GM12878 (cell line): ENCODE data around the gene PSRC1. TPM values are rescaled to one million over a fixed set of nuclear protein-coding genes. Genes with fewer than 3 reads are reported as not detected.

Source experiments
- ATAC-seq: fragments of 200-7000 bp; cut with Tn5 transposase; 3 replicates; pipeline ENCODE4 v1.9.1; 2020; ENCODE audit warnings: mild to moderate bottlenecking, moderate library complexity
- BruUV-seq: library from RNA; stranded (reverse); fragments of 400-500 nt; replicated peaks from 2 replicates; lab custom pipeline; 2021; lab: Mats Ljungman, UMichigan
- CTCF ChIA-PET: fragments of 300-600 bp; sonication (Branson Sonifier 250); formaldehyde crosslinking; extraction: SDS; loops from one replicate; lab custom pipeline; 2021; ENCODE audit warnings: inconsistent platforms; lab: Yijun Ruan, JAX
- POLR2A ChIA-PET: fragments of 350-600 bp; formaldehyde crosslinking; extraction: SDS; loops from one replicate; lab custom pipeline; 2021; ENCODE audit warnings: inconsistent platforms; lab: Charles Lee
- RAD21 ChIA-PET: fragments of 300-600 bp; sonication (Branson Sonifier 250); formaldehyde crosslinking; loops from one replicate; lab custom pipeline; 2023; ENCODE audit warnings: antibody characterized with exemption; ENCODE audit not compliant: unreplicated experiment; lab: Charles Lee
- SMC1A ChIA-PET: fragments of 300-600 bp; sonication (Branson Sonifier 250); formaldehyde crosslinking; loops from one replicate; lab custom pipeline; 2023; ENCODE audit not compliant: unreplicated experiment, uncharacterized antibody; lab: Charles Lee
- DNase-seq: peaks from one replicate; pipeline ENCODE4 v3.0.0-alpha.2; 2011; ENCODE audit warnings: low read depth, low spot score
- FAIRE-seq: peaks from 3 replicates; lab custom pipeline; 2011; peaks lifted over from hg19 to GRCh38; lab: Jason Lieb, UNC
- H2AFZ ChIP-seq: 2 replicates; pipeline ENCODE4 v1.6.0; 2011; ENCODE audit warnings: low read depth, low read length, control low read depth; ENCODE audit not compliant: control insufficient read depth
- H3K27ac ChIP-seq: 2 replicates; pipeline ENCODE4 v1.5.1; 2011; ENCODE audit warnings: control low read depth; ENCODE audit not compliant: control insufficient read depth, insufficient read depth
- H3K27me3 ChIP-seq, 2 experiments: replicated peaks in 1 of 2; 2 replicates each; pipeline versions ENCODE4 v1.6.0 to v1.6.1; 2011; ENCODE audit warnings: low read length in 1 of 2; ENCODE audit not compliant: control insufficient read depth in 2 of 2, insufficient read depth in 2 of 2
- H3K36me3 ChIP-seq, 2 experiments: 2 replicates each; pipeline ENCODE4 v1.5.1; 2011; ENCODE audit warnings: low read length in 1 of 2; ENCODE audit not compliant: control insufficient read depth in 2 of 2, insufficient read depth in 2 of 2
- H3K4me1 ChIP-seq: 2 replicates; pipeline ENCODE4 v1.6.1; 2011; ENCODE audit warnings: mild to moderate bottlenecking, low read length, moderate library complexity, mixed read lengths; ENCODE audit not compliant: control insufficient read depth, insufficient read depth
- H3K4me2 ChIP-seq: 2 replicates; pipeline ENCODE4 v1.6.0; 2011; ENCODE audit warnings: control low read depth; ENCODE audit not compliant: control insufficient read depth, insufficient read depth
- H3K4me3 ChIP-seq: fragments of 200-600 bp; sonication (generic); 2 replicates; pipeline ENCODE4 v1.5.1; 2016
- H3K79me2 ChIP-seq: 2 replicates; pipeline ENCODE4 v1.6.0; 2011; ENCODE audit warnings: low read length; ENCODE audit not compliant: control insufficient read depth, insufficient read depth
- H3K9ac ChIP-seq: 2 replicates; pipeline ENCODE4 v1.8.0; 2011; ENCODE audit warnings: low read length, control low read depth, mixed read lengths; ENCODE audit not compliant: control insufficient read depth, insufficient read depth
- H3K9me3 ChIP-seq: replicated peaks from 3 replicates; pipeline ENCODE4 v1.5.1; 2011; ENCODE audit warnings: mild to moderate bottlenecking, low read length; ENCODE audit not compliant: control insufficient read depth, insufficient read depth
- H4K20me1 ChIP-seq: 2 replicates; pipeline ENCODE4 v1.6.0; 2011; ENCODE audit not compliant: control insufficient read depth, insufficient read depth
- BCL11A ChIP-seq: IDR thresholded peaks from 2 replicates; pipeline ENCODE4 v1.6.1; 2011; ENCODE audit warnings: low read depth, low read length
- BCLAF1 ChIP-seq: fragments of 450-650 bp; IDR thresholded peaks from 2 replicates; pipeline ENCODE4 v1.6.1; 2017; ENCODE audit warnings: antibody characterized with exemption, mild to moderate bottlenecking, moderate library complexity
- CUX1 ChIP-seq: IDR thresholded peaks from 2 replicates; pipeline ENCODE4 v1.6.1; 2012; ENCODE audit warnings: improper control_type of control experiment, low read depth, low read length; ENCODE audit not compliant: insufficient replicate concordance
- IRF5 ChIP-seq: fragments of 450-650 bp; IDR thresholded peaks from 2 replicates; pipeline ENCODE4 v1.6.1; 2017; ENCODE audit warnings: borderline replicate concordance
- SMAD1 ChIP-seq: fragments of 450-650 bp; IDR thresholded peaks from 2 replicates; pipeline ENCODE4 v1.6.1; 2018; ENCODE audit warnings: mild to moderate bottlenecking, low read depth; ENCODE audit not compliant: partially characterized antibody
- SP1 ChIP-seq: IDR thresholded peaks from one replicate; pipeline ENCODE4 v1.6.1; 2011; ENCODE audit warnings: low read depth, low read length
- WGBS: methylation state at CpG from one replicate; pipeline ENCODE4 v1.1.6; 2016; ENCODE audit warnings: low lambda C conversion rate; ENCODE audit not compliant: insufficient replicate concordance, insufficient coverage; ENCODE audit errors: missing lambda C conversion rate; 5-methylcytosine and 5-hydroxymethylcytosine counted together
- in situ Hi-C: fragments of 300-500 bp; cut with MboI; formaldehyde crosslinking; loops from 9 replicates; pipeline ENCODE4 v1.14.3; 2018; ENCODE audit warnings: mixed read lengths
- intact Hi-C: fragments of 100-400 bp; cut with micrococcal nuclease; formaldehyde crosslinking; loops from one replicate; pipeline ENCODE4 v1.14.2; 2022; ENCODE audit not compliant: unreplicated experiment
- polyA plus RNA-seq, 11 experiments: library from polyadenylated mRNA; depleted of rRNA in 4 of 11; unstranded in 6 of 11; stranded (reverse) in 5 of 11; fragments of >200 nt; fragmentation: Nextera tagmentation in 4 of 11; fragmentation: Illumina TruSeq in 1 of 11; extraction: Ambion mirVana in 4 of 11; extraction: Trizol in 1 of 11; gene quantifications; 1 replicate in 1 of 11; 2 replicates in 10 of 11; pipeline versions ENCODE4 v1.2.1 to v1.2.3, GENCODE V29; 2011 to 2016; ENCODE audit warnings: inconsistent platforms in 2 of 11, missing spikeins in 2 of 11, low read depth in 1 of 11
- total RNA-seq, 4 experiments: library from RNA; depleted of rRNA in 3 of 4; stranded (reverse); fragments of >200 nt in 3 of 4; fragmentation: Illumina TruSeq in 1 of 4; extraction: Trizol in 1 of 4; gene quantifications; 2 replicates each; pipeline versions ENCODE4 v1.2.1 to v1.2.3, GENCODE V29; 2013 to 2021

PSRC1 gene
- total and polyA plus RNA-seq, 10 of the 15 experiments (the other 5 are each of a cell fraction or from before 2014, with no cell fraction given), result 1.2 to 11.8 (median 4.9) TPM

- H3K79me2 ChIP-seq, result no peaks in the 10 kb centered on the region
- no peak for FAIRE-seq
- no peaks in the 10 kb centered on the region for H3K9me3 ChIP-seq
- no peak overlapping the region for H3K4me2 ChIP-seq
- ChIA-PET CTCF (no interaction called here), SMC1A (interaction anchor here (1.1 kb wide), 1 partner anchor 49 kb away, joined by 3 read pairs; no protein-coding TSS in a partner anchor), RAD21 (no interaction called here), POLR2A (no interaction called here)
- ATAC-seq, result no peak
- no peak overlapping the region for H3K4me3 ChIP-seq
- WGBS, result 54% methylated on average over 5 of the region's 5 CpGs
- DNase-seq, result no peak
- H3K9ac ChIP-seq, result no peak overlapping the region
- no TSS peak for BruUV-seq
- H3K27me3 ChIP-seq, result peaks cover 1% of the 10 kb centered on the region in 2 experiments; a peak in 3 of 4 replicates
- H2AFZ ChIP-seq, result no peak overlapping the region
- H3K4me1 ChIP-seq, result no peaks in the 10 kb centered on the region
- no peak for TF ChIP-seq SP1
- intact Hi-C loops (no loop called here), in situ Hi-C loops (no loop called here)
- no peaks in the 10 kb centered on the region for H3K36me3 ChIP-seq
- no peak overlapping the region for H3K27ac ChIP-seq
- H4K20me1 ChIP-seq, result no peaks in the 10 kb centered on the region
Observed at GRCh38 chr1:109255678-109256077, 27.3 kb downstream of the PSRC1 start.

- Histone ChIP-seq H3K9me3 (no peaks in the 10 kb centered on the region), H3K27ac (no peak overlapping the region), H4K20me1 (no peaks in the 10 kb centered on the region), H3K9ac (no peak overlapping the region), H3K79me2 (no peaks in the 10 kb centered on the region), H3K4me3 (no peak overlapping the region), H3K27me3 (peaks cover 1 to 4% of the 10 kb centered on the region in 2 experiments; a peak in 3 of 4 replicates), H3K4me1 (no peaks in the 10 kb centered on the region), H3K4me2 (no peak overlapping the region), H3K36me3 (no peaks in the 10 kb centered on the region), H2AFZ (no peak overlapping the region)
- no peak for ATAC-seq
- POLR2A ChIA-PET, result no interaction called here
- in situ Hi-C loops, result no loop called here
- BruUV-seq, result no TSS peak
- 34% methylated on average over 15 of the region's 15 CpGs for WGBS
- intact Hi-C loops, result no loop called here
- CTCF ChIA-PET, result interaction anchor here (1.6 kb wide), 1 partner anchor 277 kb away, joined by 11 read pairs; no protein-coding TSS in a partner anchor
- no peak for DNase-seq
- SMC1A ChIA-PET, result interaction anchor here (1.1 kb wide), 1 partner anchor 49 kb away, joined by 3 read pairs; no protein-coding TSS in a partner anchor
- FAIRE-seq, result no peak
- RAD21 ChIA-PET, result interaction anchor here (0.6 kb wide), 1 partner anchor 217 kb away, joined by 3 read pairs; no protein-coding TSS in a partner anchor
- no peak for TF ChIP-seq SMAD1
- no peak for TF ChIP-seq BCLAF1
- no peak for TF ChIP-seq IRF5
- no peak for TF ChIP-seq BCL11A
- TF ChIP-seq CUX1, result no peak
Observed at GRCh38 chr1:109255097-109255651, 27.8 kb downstream of the PSRC1 start.
